SK-N-SH treated with all-trans-retinoic acid at 6 μM for 48 hours (cell line): ENCODE data around the gene CUL5.

ENCODE experiments used
- BACH2 ChIP-seq: fragments of 250-450 bp; sonication (Bioruptor Pico); IDR thresholded peaks from 2 replicates; pipeline ENCODE4 v1.9.0; 2021; ENCODE audit warnings: mild to moderate bottlenecking, borderline replicate concordance
- CSDC2 ChIP-seq: fragments of 250-450 bp; sonication (Bioruptor Pico); IDR thresholded peaks from 2 replicates; pipeline ENCODE4 v1.5.0; 2020; ENCODE audit warnings: mild to moderate bottlenecking, moderate library complexity
- CSRNP3 ChIP-seq: fragments of 250-450 bp; sonication (Bioruptor Pico); IDR thresholded peaks from 2 replicates; pipeline ENCODE4 v1.5.1; 2021; ENCODE audit warnings: mild to moderate bottlenecking, moderate library complexity
- ESRRG ChIP-seq: fragments of 250-450 bp; sonication (Bioruptor Pico); IDR thresholded peaks from 2 replicates; pipeline ENCODE4 v1.6.1; 2021; ENCODE audit warnings: mild to moderate bottlenecking
- GLIS3 ChIP-seq: fragments of 250-450 bp; sonication (Bioruptor Pico); IDR thresholded peaks from 2 replicates; pipeline ENCODE4 v1.5.0; 2020; ENCODE audit warnings: mild to moderate bottlenecking, moderate library complexity
- OSR1 ChIP-seq: fragments of 250-450 bp; sonication (Bioruptor Pico); IDR thresholded peaks from 2 replicates; pipeline ENCODE4 v1.8.0; 2022; ENCODE audit warnings: moderate library complexity, mild to moderate bottlenecking, inconsistent platforms
- PATZ1 ChIP-seq: fragments of 250-450 bp; sonication (Bioruptor Pico); IDR thresholded peaks from 2 replicates; pipeline ENCODE4 v1.8.0; 2020; ENCODE audit warnings: mild to moderate bottlenecking, moderate library complexity, borderline replicate concordance
- PPARA ChIP-seq: fragments of 250-450 bp; sonication (Bioruptor Pico); IDR thresholded peaks from 2 replicates; pipeline ENCODE4 v1.5.0; 2020; ENCODE audit warnings: mild to moderate bottlenecking, borderline replicate concordance
- TCF4 ChIP-seq: fragments of 250-450 bp; sonication (Bioruptor Pico); IDR thresholded peaks from 2 replicates; pipeline ENCODE4 v1.8.0; 2021; ENCODE audit warnings: mild to moderate bottlenecking, moderate library complexity, borderline replicate concordance
- ZFP3 ChIP-seq: fragments of 250-450 bp; sonication (Bioruptor Pico); IDR thresholded peaks from 2 replicates; pipeline ENCODE4 v1.5.0; 2020; ENCODE audit warnings: mild to moderate bottlenecking, moderate library complexity
- ZNF70 ChIP-seq: fragments of 450-650 bp; formaldehyde crosslinking; IDR thresholded peaks from 2 replicates; pipeline ENCODE4 v1.5.0; 2020; ENCODE audit warnings: mild to moderate bottlenecking, moderate library complexity
- ZNF8 ChIP-seq: fragments of 450-650 bp; formaldehyde crosslinking; IDR thresholded peaks from 2 replicates; pipeline ENCODE4 v1.5.0; 2020; ENCODE audit warnings: mild to moderate bottlenecking, moderate library complexity

- TF ChIP-seq OSR1 (CRISPR knock-in tag) (no peak), ESRRG (no peak), CSRNP3 (CRISPR knock-in tag) (no peak), CSDC2 (CRISPR knock-in tag) (no peak), PATZ1 (CRISPR knock-in tag) (no peak), PPARA (no peak), GLIS3 (no peak), ZNF70 (CRISPR knock-in tag) (no peak), ZFP3 (CRISPR knock-in tag) (no peak), TCF4 (no peak), BACH2 (CRISPR knock-in tag) (no peak), ZNF8 (CRISPR knock-in tag) (no peak)
Measured at GRCh38 chr11:107970049-107970448, 38.6 kb upstream of the CUL5 start.
